WERI-Rb-1 (cell line): ENCODE measurements around the gene SLC25A19.

Source experiments
- DNase-seq: peaks from one replicate; pipeline ENCODE4 v3.0.0-alpha.2; 2020
- H3K27ac ChIP-seq: fragments of 250-450 bp; sonication (Bioruptor Pico); 2 replicates; pipeline ENCODE4 v1.5.1; 2020; ENCODE audit warnings: mild to moderate bottlenecking, moderate library complexity
- H3K27me3 ChIP-seq: fragments of 250-450 bp; sonication (Bioruptor Pico); 2 replicates; pipeline ENCODE4 v1.5.1; 2021; ENCODE audit warnings: mild to moderate bottlenecking, low read depth, moderate library complexity; ENCODE audit not compliant: insufficient read depth, severe bottlenecking
- H3K36me3 ChIP-seq: fragments of 250-450 bp; sonication (Bioruptor Pico); 2 replicates; pipeline ENCODE4 v1.5.1; 2020; ENCODE audit warnings: mild to moderate bottlenecking, moderate library complexity
- H3K4me3 ChIP-seq: 2 replicates; pipeline ENCODE4 v1.5.1; 2011; ENCODE audit warnings: low read depth, mild to moderate bottlenecking, control low read depth, low read length
- H3K9me3 ChIP-seq: fragments of 250-450 bp; sonication (Bioruptor Pico); 2 replicates; pipeline ENCODE4 v1.5.1; 2021; ENCODE audit warnings: mild to moderate bottlenecking, moderate library complexity; ENCODE audit not compliant: severe bottlenecking
- TF ChIP-seq, protein P1 (sequence below): IDR thresholded peaks from 2 replicates; pipeline ENCODE4 v1.5.1; 2011; ENCODE audit warnings: low read depth, mild to moderate bottlenecking, control low read depth, inconsistent platforms, low read length

Gene SLC25A19

DNA sequence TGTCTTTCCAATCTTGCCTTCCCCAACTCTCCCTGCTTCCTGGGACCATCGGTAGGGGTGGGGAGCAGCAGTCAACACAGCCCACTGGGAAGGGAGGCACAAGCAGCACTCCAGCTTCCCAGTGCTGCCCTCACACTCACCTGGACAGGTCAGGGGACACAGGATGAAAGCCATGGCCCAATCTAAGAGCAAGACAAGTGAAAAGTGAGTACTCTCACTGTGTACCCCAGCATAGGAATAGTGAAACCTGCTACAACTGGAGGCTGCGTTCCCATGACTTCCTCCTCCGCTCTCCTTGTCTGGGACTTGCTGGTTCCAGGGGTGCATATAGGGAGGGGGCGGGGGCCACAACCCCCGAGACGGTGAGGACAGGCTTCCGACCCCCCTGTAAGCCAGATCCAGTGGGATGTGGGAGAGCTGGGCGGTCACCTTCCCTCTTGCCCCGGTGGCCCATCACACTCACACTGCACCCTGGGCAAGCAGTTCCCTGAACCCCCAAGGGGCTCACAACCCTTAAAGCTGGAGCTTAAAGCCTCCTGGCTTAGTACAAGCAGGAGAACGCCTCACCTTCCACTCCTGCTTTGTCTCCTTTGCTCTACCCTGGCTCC, 29.5 kb upstream of the SLC25A19 start:
- Histone ChIP-seq H3K36me3 (peaks cover 61% of the 10 kb centered on the region), H3K27me3 (no peaks in the 10 kb centered on the region), H3K4me3 (no peak overlapping the region), H3K27ac (no peak overlapping the region), H3K9me3 (no peaks in the 10 kb centered on the region)
- TF ChIP-seq, protein P1, sequence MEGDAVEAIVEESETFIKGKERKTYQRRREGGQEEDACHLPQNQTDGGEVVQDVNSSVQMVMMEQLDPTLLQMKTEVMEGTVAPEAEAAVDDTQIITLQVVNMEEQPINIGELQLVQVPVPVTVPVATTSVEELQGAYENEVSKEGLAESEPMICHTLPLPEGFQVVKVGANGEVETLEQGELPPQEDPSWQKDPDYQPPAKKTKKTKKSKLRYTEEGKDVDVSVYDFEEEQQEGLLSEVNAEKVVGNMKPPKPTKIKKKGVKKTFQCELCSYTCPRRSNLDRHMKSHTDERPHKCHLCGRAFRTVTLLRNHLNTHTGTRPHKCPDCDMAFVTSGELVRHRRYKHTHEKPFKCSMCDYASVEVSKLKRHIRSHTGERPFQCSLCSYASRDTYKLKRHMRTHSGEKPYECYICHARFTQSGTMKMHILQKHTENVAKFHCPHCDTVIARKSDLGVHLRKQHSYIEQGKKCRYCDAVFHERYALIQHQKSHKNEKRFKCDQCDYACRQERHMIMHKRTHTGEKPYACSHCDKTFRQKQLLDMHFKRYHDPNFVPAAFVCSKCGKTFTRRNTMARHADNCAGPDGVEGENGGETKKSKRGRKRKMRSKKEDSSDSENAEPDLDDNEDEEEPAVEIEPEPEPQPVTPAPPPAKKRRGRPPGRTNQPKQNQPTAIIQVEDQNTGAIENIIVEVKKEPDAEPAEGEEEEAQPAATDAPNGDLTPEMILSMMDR: no peak
- no peak for DNase-seq

- no peaks in the 10 kb centered on the region for H3K27me3 ChIP-seq
- TF ChIP-seq, protein P1: no peak
- H3K27ac ChIP-seq: no peak overlapping the region
- H3K4me3 ChIP-seq: no peak overlapping the region
- peaks cover 56% of the 10 kb centered on the region for H3K36me3 ChIP-seq
- no peaks in the 10 kb centered on the region for H3K9me3 ChIP-seq
- no peak for DNase-seq
Measured at GRCh38 chr17:75318211-75318610, 29.0 kb upstream of the SLC25A19 start.

DNA sequence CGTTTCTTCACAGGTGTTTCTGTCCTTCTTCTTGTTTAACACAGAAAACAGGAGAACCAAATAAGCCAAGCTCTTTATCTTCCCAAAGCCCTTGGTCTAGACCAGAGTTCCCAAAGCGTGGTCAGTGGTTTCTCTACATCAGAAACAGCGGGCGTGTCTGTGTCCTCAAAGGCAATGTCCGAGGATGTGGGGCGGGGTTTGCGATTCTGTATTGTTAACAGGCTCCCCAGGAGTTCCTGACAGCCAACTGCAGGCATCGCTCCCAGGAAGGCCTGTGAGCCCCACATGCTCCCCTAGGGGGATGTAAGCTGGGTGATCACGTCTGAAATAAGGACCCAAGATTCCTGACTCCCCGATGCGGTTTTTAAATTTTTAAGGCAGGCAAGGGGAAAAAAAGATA, 28.4 kb upstream of the SLC25A19 start:
- Histone ChIP-seq H3K4me3 (no peak overlapping the region), H3K9me3 (no peaks in the 10 kb centered on the region), H3K36me3 (peaks cover 52% of the 10 kb centered on the region), H3K27me3 (no peaks in the 10 kb centered on the region), H3K27ac (no peak overlapping the region)
- no peak for DNase-seq
- TF ChIP-seq, protein P1: no peak

DNA sequence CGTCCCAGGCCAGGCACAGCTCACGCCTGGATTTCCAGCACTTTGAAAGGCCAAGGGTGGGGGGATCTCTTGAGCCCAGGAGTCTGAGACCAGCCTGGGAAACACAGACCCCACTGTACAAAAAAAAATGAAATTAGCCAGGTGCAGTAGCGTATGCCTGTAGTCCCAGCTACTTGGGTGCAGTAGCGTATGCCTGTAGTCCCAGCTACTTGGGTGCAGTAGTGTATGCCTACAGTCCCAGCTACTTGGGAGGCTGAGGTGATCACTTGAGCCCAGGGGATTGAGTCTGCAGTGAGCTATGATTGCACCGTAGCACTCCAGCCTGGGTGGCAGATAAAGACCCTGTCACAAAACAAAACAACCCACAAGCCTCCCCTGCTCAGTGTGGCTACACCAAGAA, 27.0 kb upstream of the SLC25A19 start:
- H3K27ac ChIP-seq: no peak overlapping the region
- H3K27me3 ChIP-seq: no peaks in the 10 kb centered on the region
- peaks cover 40% of the 10 kb centered on the region for H3K36me3 ChIP-seq
- H3K9me3 ChIP-seq: no peaks in the 10 kb centered on the region
- DNase-seq: no peak
- TF ChIP-seq, protein P1: no peak
- no peak overlapping the region for H3K4me3 ChIP-seq

DNA sequence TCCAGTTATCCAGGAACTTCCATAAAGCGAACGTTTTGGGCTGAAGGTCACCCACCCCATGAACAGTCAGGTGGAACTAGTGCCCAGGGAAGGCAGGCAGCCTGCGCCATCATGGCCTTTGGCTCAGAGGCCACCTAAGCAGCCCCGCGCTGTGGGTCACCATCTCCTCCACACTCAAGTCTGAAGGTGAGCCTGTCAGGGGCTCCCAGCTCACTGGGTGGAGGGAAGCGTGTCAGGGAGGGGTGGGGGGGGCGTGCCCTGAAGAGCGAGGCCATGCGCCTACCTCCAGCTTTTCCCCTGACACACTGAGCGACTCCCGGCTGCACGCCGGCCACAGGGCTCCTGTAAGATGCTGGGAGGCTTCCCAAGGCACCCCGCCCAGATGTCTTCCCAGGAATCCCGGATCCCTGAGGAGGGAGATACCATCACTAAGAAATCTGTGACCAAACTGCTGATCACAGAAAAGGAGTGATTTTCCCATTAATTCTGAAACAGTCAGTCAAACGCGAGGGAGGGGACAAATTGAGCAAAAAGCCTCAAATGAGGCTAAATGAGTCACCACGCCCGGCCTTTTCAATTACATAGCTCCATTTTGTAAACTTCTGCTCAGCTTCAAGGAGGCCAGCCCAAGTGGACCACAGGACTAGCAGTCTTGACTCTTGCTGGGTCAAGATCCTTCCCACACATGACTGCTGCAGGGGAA, 26.5 kb upstream of the SLC25A19 start:
- DNase-seq: no peak
- Histone ChIP-seq H3K36me3 (peaks cover 34% of the 10 kb centered on the region), H3K27ac (no peak overlapping the region), H3K27me3 (no peaks in the 10 kb centered on the region), H3K4me3 (no peak overlapping the region), H3K9me3 (no peaks in the 10 kb centered on the region)
- TF ChIP-seq, protein P1: no peak
